Measurements from ENCODE around the gene TEX12.
A peak's percentile ranks its signal among the peaks of the same experiment; 100 is the strongest.
"Not testable (repeated sequence)": the region's sequence is repeated elsewhere in the genome, so short reads cannot be mapped to it uniquely, and the experiment has no call there.

The TEX12 gene, protein sequence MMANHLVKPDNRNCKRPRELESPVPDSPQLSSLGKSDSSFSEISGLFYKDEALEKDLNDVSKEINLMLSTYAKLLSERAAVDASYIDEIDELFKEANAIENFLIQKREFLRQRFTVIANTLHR

DNA sequence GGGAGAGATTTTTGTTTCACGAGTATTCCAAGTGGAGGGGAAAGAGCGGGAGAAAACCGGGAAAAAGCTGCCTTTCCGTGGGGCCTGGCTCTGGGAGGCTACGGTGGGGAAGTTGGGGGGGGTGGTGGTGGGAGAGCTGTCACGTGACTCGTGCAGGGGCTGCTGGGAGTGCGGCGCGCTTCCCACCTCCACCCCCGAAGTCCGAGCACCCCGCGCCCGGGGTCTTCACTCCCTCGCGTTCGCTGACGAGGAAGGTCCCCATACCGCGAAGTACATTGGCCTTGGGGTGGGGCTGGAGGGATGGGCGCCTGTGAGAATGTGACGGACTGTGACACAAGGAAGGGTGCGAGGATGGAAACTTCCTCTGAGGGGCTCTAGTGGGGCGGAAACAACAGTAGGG lies at the start of gene TEX12:
TEX12 (plus strand) TSS at position 228 of the 400 bp plus-strand sequence. CDS start 1,897 bp downstream, outside the sequence.
- no peak for DNase-seq (ENCODE audit: low spot score)

GRCh38 chr11:112118176-112118575 lies 49.0 kb upstream of the TEX12 start:
- no peak for DNase-seq (ENCODE audit: low spot score)

DNA sequence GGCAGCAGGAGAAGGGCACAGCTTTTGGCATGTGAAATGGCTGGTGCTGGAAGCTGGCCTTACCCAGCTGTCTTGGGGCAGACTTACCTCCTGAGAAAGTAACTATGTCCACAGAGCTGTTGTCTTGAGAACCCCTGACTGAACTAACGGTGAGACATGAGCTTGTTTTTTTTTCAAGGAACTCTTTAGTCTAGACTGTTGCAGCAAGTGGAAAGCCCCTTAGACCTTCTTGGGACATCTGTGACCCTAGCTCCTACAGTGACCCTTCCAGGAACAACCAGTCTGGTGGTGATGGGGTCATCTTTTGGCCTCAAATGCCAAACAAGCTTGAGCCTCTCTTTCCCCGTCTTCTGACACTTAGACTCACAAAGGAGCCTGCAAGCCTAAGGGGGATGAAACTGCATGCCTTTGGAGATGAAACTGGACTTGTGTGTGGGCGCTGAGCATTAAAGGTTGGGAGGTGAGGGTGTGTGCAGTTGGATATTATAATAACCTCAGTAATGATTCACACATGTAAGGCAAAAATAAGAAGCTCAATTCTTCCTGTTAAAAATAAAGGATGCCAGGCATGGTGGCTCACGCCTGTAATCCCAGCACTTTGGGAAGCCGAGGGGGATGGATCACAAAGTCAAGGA lies 45.1 kb upstream of the TEX12 start:
- DNase-seq (ENCODE audit: low spot score) = no peak

DNA sequence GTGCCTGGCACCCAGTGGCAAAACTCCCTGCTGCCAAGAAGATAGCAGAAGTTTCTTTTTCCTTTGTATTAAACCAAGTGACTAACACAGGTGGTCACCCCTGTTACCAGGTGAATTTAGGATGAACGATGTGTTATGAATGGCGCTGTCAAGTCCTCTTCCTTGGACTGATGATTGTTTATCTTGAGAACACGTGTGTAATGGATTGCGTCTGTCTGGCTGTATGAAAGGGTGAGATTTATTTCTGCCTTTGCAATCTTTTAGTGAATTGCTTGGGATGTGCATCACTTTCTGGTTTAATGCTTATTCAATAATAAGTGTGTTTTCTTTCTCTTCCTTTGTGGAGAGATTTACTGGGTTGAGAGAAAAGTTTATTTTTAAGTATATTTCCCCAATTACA lies 44.0 kb upstream of the TEX12 start:
- no peak for DNase-seq (ENCODE audit: low spot score)

- no peak for DNase-seq (ENCODE audit: low spot score)
Observed at GRCh38 chr11:112127056-112127455, 40.1 kb upstream of the TEX12 start.

GRCh38 chr11:112128483-112129121 lies 38.6 kb upstream of the TEX12 start:
- no peak for DNase-seq (ENCODE audit: low spot score)

- no peak for DNase-seq (ENCODE audit: low spot score)
Observed at GRCh38 chr11:112129656-112130055, 37.5 kb upstream of the TEX12 start.

- DNase-seq (ENCODE audit: low spot score) = no peak
Observed at GRCh38 chr11:112132737-112133136, 34.4 kb upstream of the TEX12 start.

DNA sequence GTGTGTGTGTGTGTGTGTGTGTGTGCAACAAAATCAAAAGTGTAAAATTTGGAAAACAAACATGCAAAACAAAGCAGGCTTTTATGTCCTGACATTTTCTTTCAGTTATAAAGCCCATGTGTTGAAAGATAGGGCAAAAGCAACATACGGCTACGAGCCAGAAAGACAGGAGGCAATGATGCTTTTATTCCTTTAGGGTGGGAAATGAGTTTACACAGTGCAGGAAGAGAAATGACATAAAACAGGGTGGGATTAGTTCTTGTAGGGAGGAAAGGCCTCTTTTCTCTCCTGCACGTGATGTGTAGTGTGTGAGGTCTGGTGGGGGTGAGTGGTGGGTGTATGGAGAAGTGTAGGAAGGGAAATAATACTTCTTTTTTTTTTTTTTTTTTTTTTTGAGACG lies 32.7 kb upstream of the TEX12 start:
- DNase-seq (ENCODE audit: low spot score) = no peak

DNA sequence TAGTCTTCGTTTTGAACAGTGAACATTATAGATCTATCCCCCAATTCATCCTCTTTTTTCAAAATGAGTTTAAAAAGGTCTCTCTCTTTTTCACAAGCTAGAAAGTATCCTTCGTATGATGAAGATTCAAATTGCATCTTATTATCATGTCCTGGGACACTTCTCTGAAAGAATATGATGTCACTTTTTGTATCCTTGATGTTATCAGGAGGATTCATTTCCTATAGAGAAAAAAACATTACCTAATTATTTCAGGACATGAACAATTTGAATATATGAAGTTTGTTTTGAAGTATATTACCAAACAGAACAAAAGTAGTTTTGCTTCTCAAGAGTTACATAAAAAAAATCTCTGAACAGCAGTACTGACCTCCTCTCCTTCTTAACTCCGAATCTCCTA lies 23.6 kb upstream of the TEX12 start:
- no peak for DNase-seq (ENCODE audit: low spot score)

GRCh38 chr11:112150517-112150916 lies 16.7 kb upstream of the TEX12 start:
- DNase-seq (ENCODE audit: low spot score) = no peak

GRCh38 chr11:112156153-112156955 lies 10.8 kb upstream of the TEX12 start:
- DNase-seq (ENCODE audit: low spot score) = no peak

DNA sequence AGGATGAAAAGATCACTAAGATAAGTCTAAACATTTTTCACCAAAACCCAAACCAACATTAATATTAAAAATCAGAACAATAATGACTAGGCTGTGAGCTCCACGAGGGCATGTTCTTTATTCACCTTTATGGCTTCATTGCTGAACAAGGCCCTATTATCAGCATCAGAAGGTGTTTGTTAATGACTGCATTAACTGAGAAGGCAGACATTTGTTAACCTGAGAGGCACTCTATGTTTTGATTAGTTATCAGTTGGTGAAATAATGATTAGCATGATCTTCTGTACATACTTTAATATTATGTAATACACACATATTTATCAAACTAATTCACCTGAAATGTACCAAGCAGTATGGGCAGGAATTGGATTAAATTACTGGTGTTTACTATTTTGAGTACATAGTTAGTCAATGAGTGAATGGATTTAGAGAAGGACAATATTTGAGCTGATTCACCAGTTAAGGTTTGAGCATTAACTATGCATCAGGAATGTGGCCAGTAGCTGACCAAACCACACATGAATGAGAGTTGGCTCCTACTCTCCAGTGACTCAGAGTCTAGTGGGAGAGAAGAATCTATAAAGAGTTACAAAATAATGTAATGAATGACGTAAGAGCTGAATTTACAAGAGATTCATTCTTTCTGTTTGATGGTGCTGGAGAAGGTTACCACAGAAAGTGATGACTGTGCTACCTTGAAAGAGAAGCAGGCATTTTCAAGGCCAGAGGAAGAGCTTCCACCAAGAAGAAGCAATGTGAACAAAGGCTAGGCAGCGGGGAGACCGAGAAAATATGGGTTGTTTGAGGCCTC lies 10.0 kb upstream of the TEX12 start:
- DNase-seq (ENCODE audit: low spot score) = no peak

- DNase-seq (ENCODE audit: low spot score) = no peak
Observed at GRCh38 chr11:112159098-112160065, 7.8 kb upstream of the TEX12 start.

DNA sequence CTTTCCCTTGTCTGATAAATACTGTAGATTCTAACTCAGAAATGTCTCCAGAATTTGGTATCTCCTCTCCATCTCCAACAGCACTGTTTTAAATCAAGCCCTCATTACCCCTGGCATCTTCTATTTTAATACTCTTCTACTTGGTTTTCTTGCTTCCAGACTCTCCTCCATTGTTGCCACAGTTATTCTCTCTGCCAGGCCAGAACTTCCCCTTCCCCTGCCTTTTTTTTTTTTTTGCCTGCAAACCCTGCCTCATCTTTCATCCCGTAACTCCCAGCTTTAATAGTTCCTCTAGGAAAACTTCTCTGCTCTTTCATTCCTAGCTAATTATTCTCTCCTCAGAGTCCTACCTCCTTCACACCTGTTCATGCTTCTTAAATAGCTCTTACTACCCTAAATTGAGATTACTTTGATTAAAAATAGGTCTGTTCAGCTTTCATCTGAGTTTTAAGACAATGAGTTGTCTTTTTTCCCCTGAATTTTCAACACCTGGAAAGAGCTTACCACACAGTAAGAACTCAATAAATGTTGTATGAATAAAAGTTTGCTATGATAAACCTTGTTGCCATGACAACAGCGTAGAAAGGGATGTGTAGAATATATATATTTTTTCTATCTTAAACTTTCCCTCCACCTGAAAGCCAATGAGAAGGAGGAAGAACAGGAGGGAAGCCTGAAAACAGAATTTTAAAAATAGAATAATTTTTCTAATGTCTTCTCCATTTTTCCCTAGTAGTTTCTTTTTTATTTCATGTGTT lies 6.9 kb upstream of the TEX12 start:
- DNase-seq (ENCODE audit: low spot score) = no peak

DNA sequence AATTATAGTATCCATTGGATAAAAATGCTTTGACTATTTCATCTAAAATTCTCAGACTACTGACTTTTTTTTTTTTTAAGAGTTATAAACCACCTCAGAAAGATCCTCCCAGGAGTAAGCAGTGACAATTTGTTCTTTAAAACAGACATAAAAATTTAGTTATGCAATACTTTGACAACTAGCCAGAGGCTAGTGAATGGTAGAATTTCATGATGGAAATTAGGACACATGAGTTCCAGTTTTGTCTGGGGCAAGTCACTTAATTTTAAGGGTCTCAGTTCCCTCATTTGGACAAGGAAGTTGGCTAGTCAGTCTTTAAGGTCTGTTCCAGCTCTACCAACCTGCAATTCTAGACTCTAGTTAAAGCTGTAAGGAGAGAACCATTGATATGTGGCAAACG lies 6.2 kb upstream of the TEX12 start:
- DNase-seq (ENCODE audit: low spot score) = no peak

DNA sequence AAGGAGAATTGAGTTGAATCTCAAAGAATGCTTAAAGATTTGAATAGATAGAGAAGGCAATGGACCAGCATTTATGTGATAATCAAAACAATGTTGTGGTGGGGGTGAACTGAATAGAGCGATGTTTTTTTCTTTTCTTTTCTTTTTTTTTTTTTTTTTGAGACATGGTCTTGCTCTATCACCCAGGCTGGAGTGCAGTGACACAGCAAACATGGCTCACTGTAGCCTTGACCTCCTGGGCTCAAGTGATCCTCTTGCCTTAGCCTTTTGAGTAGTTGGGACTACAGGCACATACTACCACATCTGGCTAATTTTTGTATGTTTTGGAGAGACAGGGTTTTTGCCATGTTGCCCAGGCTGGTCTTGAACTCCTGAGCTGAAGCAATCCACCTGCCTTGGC lies 5.0 kb upstream of the TEX12 start:
- DNase-seq (ENCODE audit: low spot score) = not testable (repeated sequence)

GRCh38 chr11:112162761-112163546 lies 4.2 kb upstream of the TEX12 start:
- peak; percentile 9 for DNase-seq (ENCODE audit: low spot score)

Measured in hematopoietic multipotent progenitor cell treated with erythropoietin and hydrocortisone succinate and interleukin-3 and kit ligand, for 15 days (in vitro differentiated cells).